ENCODE data around the gene TYW3.

DNA sequence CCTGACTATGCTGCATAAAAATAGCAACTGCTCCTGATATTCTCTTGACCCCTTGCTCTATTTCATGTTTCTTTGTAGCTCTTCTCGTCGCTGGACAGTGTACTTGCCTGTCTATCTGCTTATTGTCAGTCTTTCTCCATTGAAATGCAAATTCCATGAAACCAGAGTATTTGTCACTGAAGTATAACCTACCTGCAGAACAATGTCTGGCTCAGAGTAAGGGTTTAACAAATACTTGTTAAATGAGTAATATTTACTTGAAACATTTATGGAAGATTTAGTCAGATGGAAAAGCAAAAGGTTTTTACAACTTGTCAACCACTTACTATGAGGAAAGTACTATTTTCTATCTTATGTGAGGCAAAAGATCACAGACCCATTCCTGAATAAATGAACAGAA, 39.5 kb upstream of the TYW3 start:
- TF ChIP-seq, protein P1, sequence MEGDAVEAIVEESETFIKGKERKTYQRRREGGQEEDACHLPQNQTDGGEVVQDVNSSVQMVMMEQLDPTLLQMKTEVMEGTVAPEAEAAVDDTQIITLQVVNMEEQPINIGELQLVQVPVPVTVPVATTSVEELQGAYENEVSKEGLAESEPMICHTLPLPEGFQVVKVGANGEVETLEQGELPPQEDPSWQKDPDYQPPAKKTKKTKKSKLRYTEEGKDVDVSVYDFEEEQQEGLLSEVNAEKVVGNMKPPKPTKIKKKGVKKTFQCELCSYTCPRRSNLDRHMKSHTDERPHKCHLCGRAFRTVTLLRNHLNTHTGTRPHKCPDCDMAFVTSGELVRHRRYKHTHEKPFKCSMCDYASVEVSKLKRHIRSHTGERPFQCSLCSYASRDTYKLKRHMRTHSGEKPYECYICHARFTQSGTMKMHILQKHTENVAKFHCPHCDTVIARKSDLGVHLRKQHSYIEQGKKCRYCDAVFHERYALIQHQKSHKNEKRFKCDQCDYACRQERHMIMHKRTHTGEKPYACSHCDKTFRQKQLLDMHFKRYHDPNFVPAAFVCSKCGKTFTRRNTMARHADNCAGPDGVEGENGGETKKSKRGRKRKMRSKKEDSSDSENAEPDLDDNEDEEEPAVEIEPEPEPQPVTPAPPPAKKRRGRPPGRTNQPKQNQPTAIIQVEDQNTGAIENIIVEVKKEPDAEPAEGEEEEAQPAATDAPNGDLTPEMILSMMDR (conservative IDR thresholded peaks at IDR 0.05; ENCODE audit: low read depth, low read length), result no peak
- TF ChIP-seq MAFK (IDR thresholded peaks at IDR 0.05; ENCODE audit: low read depth, low read length) (no peak), SMC3 (IDR thresholded peaks at IDR 0.05; ENCODE audit: low read depth, low read length) (no peak), NFE2L2 (IDR thresholded peaks at IDR 0.05; ENCODE audit: low read depth, low read length) (no peak), CEBPB (IDR thresholded peaks at IDR 0.05; ENCODE audit: low read depth, low read length) (no peak), RAD21 (IDR thresholded peaks at IDR 0.05; ENCODE audit: low read length) (no peak), POLR2A (IDR thresholded peaks at IDR 0.05; ENCODE audit: low read depth, low read length) (no peak), RFX5 (IDR thresholded peaks at IDR 0.05; ENCODE audit: low read depth, low read length) (no peak), MXI1 (IDR thresholded peaks at IDR 0.05; ENCODE audit: borderline replicate concordance, low read depth, low read length) (no peak), RCOR1 (IDR thresholded peaks at IDR 0.05; ENCODE audit: insufficient replicate concordance, low read length) (no peak)
- TF ChIP-seq, protein P2, sequence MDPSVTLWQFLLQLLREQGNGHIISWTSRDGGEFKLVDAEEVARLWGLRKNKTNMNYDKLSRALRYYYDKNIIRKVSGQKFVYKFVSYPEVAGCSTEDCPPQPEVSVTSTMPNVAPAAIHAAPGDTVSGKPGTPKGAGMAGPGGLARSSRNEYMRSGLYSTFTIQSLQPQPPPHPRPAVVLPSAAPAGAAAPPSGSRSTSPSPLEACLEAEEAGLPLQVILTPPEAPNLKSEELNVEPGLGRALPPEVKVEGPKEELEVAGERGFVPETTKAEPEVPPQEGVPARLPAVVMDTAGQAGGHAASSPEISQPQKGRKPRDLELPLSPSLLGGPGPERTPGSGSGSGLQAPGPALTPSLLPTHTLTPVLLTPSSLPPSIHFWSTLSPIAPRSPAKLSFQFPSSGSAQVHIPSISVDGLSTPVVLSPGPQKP (IDR thresholded peaks at IDR 0.05; ENCODE audit: borderline replicate concordance, low read depth, low read length), result no peak

Data from IMR-90 (cell line).